ENCODE data around the gene NMNAT2.

DNA sequence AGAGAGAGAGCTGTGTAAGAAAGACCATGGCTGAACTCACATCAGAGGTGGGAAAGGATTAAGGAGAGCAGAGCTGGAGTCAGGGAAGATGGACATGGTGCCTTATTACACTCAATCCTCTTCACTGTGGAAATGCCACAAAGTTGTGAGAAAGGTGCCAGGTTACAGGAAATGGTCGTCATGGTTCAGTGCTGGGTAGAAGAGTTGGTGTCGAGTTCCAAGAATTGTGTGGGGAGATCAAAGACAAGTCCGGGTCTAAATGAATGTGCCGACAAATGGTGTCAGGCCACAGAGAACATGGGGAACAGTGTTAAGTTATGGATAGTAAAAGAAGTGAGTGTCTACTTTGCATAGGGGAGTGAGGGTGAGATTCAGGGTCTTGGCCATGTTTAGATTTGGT lies 191.2 kb downstream of the NMNAT2 start:
- TF ChIP-seq ZNF274 (IDR thresholded peaks at IDR 0.05; ENCODE audit: low read depth, low read length) (no peak), SUZ12 (IDR thresholded peaks at IDR 0.05; ENCODE audit: extremely low read depth, insufficient read depth, insufficient read length) (no peak)

All from NT2/D1 (cell line).